Left ventricle myocardium inferior (tissue), 1 donor: ENCODE data around the gene SHC2. TPM values are rescaled to one million over a fixed set of nuclear protein-coding genes. Genes with fewer than 3 reads are reported as not detected.
A peak's percentile ranks its signal among the peaks of the same experiment; 100 is the strongest.

Experiments
- DNase-seq: peaks from one replicate; pipeline ENCODE4 v3.0.0-alpha.2; 2020
- H3K27ac ChIP-seq: fragments of 200-600 bp; replicated peaks from 2 replicates; pipeline ENCODE4 v1.8.0; 2021
- H3K27me3 ChIP-seq: fragments of 200-600 bp; 2 replicates; pipeline ENCODE4 v1.8.0; 2021; ENCODE audit warnings: low read depth
- H3K36me3 ChIP-seq: fragments of 200-600 bp; 2 replicates; pipeline ENCODE4 v1.8.0; 2021
- H3K4me1 ChIP-seq: fragments of 200-600 bp; 2 replicates; pipeline ENCODE4 v1.8.0; 2021
- H3K4me3 ChIP-seq: fragments of 200-600 bp; 2 replicates; pipeline ENCODE4 v1.8.0; 2021; ENCODE audit warnings: mild to moderate bottlenecking, moderate library complexity
- H3K9me3 ChIP-seq: fragments of 200-600 bp; replicated peaks from 2 replicates; pipeline ENCODE4 v1.8.0; 2021
- CTCF ChIP-seq: fragments of 200-600 bp; IDR thresholded peaks from 2 replicates; pipeline ENCODE4 v1.8.0; 2021; ENCODE audit warnings: antibody characterized with exemption, mild to moderate bottlenecking, borderline replicate concordance
- intact Hi-C: fragments of 100-400 bp; cut with micrococcal nuclease; formaldehyde crosslinking; loops from one replicate; pipeline ENCODE4 v1.11.0; 2022
- total RNA-seq: library from RNA; stranded (reverse); fragmentation: NEBNext Ultra II Directional; extraction: Animal tissue kit (Norgen Biotek cat#: 25700); gene quantifications from one replicate; pipeline ENCODE4 v1.2.1, GENCODE V29; 2021
- donor health status: DM: no; HTN: yes; CAD: no; lungs with severe emphysema.

The SHC2 gene
- total RNA-seq, 1 donor from 2014 or later: 11.3 TPM

DNA sequence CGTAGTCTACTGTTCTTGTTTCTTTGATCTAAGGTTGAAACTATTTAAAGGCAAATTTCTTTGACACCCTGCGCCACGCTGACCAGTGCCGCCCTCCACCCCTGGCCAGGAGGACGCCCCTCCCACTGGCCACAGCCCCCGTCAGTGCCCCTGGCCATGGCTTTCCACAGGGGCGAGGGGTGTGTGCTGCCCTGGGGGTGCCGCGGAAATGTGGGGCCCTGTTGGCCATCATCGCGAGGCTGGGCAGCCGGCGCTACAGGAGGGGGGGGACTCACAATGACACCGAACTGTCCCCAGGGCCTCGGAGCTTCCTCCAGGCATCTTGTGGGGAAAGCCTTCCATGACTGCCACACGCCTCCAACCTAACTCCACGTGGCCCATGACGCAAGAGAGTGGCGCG is 10.9 kb downstream of the SHC2 start:
- intact Hi-C loops: no loop called here
- no peak for DNase-seq
- Histone ChIP-seq H3K4me3 (no peak overlapping the region), H3K27ac (no peak overlapping the region), H3K36me3 (peaks cover 6% of the 10 kb centered on the region), H3K4me1 (peaks cover 16% of the 10 kb centered on the region), H3K9me3 (no peaks in the 10 kb centered on the region), H3K27me3 (no peaks in the 10 kb centered on the region)
- no peak for TF ChIP-seq CTCF

DNA sequence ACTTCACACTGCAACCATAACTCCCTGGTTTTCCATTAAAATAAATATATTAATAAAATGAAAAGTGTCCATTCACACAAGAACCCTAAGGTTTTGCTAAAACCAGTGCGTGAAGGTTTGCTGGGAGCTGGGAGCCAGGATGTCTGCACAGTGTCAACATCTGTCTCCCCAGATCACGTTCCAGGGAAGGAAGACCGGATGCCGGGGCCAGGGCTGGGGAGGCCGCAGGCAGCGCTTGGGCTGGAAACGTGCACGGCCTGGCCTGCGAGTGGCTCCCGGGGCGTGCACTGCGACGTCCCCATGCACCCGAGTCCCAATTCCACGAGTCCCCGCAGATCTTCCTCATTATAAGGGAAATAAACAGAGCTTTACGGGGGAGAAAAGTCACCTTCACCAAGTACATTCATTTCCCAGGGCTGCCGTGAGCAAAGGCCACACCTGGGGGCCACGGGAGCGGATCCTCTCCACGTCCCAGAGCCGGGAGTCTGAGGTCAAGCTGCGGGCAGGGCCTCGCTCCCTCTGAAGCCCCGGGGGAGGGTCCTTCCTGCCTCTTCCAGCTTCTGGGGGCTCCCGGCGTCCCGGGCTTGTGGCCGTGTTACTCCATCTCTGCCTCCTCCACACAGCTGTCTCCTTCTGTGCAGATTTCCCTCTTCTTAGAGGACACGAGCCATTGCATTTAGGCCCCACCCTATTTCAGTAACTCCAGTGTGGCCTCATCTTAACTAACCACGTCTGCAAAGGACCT is 12.8 kb downstream of the SHC2 start:
- TF ChIP-seq CTCF: no peak
- Histone ChIP-seq H3K4me3 (no peak overlapping the region), H3K27me3 (no peaks in the 10 kb centered on the region), H3K4me1 (peaks cover 16% of the 10 kb centered on the region), H3K9me3 (no peaks in the 10 kb centered on the region), H3K27ac (peak overlapping the region; percentile 63), H3K36me3 (peaks cover 4% of the 10 kb centered on the region)
- intact Hi-C loops: no loop called here
- DNase-seq: no peak

DNA sequence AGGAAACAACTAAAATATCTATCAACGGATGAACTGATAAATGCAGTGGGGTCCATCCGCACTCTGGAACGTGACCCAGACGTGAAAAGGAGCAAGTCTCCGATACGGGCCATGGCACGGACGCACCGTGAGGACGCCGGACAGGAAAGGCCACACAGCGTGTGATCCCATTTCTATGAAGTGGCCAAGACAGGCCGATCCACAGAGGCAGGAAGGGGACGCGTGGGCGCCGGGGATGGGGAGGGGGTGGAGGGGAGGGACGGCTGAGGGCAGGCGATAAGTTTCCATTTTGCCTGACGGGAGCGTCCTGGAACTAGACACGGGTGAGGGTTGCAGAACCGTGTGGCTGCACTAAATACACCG is 13.8 kb downstream of the SHC2 start:
- H3K27ac ChIP-seq: peak overlapping the region; percentile 63
- intact Hi-C loops: no loop called here
- H3K27me3 ChIP-seq: no peaks in the 10 kb centered on the region
- no peak overlapping the region for H3K4me3 ChIP-seq
- H3K9me3 ChIP-seq: no peaks in the 10 kb centered on the region
- peaks cover 4% of the 10 kb centered on the region for H3K36me3 ChIP-seq
- H3K4me1 ChIP-seq: peaks cover 16% of the 10 kb centered on the region
- TF ChIP-seq CTCF: no peak
- no peak for DNase-seq

DNA sequence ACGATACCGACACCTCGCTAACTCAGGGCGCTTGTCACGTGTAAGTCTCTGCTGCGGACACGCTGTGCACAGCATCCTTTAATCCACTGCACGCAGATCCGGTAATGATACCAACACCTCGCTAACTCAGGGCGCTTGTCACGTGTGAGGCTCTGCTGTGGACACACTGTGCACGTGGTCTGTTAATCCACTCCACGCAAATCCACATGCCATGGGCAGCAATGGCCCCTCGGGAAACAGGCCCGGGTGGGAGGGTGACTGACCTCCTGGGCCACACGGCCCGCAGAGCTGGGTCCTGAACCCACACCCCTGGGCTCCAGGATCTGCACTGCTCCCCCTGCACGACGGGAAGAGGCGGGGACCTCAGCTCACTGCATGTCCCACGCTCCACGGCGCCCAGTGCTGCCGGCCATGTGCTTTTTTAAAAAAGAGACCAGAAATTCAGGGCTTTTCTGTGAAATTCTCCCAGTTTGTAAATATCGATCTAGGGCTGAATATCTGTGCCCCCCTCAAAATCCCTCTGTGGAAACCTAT is 16.1 kb downstream of the SHC2 start:
- TF ChIP-seq CTCF: no peak
- no peak overlapping the region for H3K27ac ChIP-seq
- H3K9me3 ChIP-seq: no peaks in the 10 kb centered on the region
- intact Hi-C loops: no loop called here
- DNase-seq: no peak
- H3K27me3 ChIP-seq: no peaks in the 10 kb centered on the region
- peaks cover 13% of the 10 kb centered on the region for H3K36me3 ChIP-seq
- H3K4me3 ChIP-seq: no peak overlapping the region
- peaks cover 25% of the 10 kb centered on the region for H3K4me1 ChIP-seq

GRCh38 chr19:443005-443404 is 17.8 kb downstream of the SHC2 start:
- Histone ChIP-seq H3K36me3 (peaks cover 13% of the 10 kb centered on the region), H3K4me1 (peaks cover 18% of the 10 kb centered on the region), H3K27ac (no peak overlapping the region), H3K4me3 (no peak overlapping the region), H3K27me3 (no peaks in the 10 kb centered on the region), H3K9me3 (no peaks in the 10 kb centered on the region)
- intact Hi-C loops: no loop called here
- DNase-seq: no peak
- no peak for TF ChIP-seq CTCF
